HG02943 (cell line): Measurements from ENCODE around the gene CCDC142.

ENCODE experiments used
- ATAC-seq: cut with Tn5 transposase; IDR thresholded peaks from one replicate; pipeline ENCODE4 v1.9.1; 2021; ENCODE audit warnings: mild to moderate bottlenecking, low read depth, moderate library complexity; ENCODE audit not compliant: unreplicated experiment

CCDC142 gene

DNA sequence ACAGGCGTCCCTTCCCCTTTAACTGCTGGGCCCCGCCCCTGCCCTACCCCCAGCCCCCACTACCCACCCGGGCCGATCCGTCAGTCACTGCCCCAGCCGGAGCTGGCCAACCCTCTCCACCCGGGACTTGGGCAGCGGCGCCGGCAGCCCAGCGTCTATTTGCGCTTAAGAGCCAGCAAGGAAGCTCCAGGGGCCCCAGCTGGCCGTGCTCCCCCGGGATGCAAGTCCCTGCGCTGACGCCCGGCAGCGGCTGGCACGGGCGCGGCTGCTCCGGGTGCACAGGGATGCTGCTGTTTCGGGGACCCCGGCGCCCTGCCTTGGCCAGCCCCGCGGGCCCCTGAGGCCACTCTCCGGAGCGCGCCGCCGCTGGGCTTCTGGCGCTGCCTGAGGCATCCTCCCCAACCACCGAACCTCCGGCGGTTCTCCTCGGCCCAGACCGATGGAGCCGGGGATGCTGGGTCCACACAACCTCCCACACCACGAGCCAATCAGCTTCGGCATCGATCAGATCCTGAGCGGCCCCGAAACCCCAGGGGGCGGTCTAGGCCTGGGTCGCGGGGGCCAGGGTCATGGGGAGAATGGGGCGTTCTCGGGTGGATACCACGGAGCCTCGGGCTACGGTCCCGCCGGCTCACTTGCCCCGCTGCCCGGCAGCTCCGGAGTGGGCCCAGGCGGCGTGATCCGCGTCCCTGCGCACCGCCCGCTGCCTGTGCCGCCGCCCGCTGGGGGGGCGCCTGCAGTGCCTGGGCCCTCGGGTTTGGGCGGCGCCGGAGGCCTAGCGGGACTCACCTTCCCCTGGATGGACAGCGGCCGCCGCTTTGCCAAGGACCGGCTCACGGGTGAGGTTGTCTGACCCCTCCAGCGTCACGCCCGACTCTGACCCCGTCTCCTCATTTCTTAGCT lies 31.8 kb upstream of the CCDC142 start, which contains the start of gene TLX2:
TLX2 (plus strand) TSS at position 83 of the 903 bp plus-strand sequence; CDS start at position 440, 357 bp downstream.
- ATAC-seq: no peak

DNA sequence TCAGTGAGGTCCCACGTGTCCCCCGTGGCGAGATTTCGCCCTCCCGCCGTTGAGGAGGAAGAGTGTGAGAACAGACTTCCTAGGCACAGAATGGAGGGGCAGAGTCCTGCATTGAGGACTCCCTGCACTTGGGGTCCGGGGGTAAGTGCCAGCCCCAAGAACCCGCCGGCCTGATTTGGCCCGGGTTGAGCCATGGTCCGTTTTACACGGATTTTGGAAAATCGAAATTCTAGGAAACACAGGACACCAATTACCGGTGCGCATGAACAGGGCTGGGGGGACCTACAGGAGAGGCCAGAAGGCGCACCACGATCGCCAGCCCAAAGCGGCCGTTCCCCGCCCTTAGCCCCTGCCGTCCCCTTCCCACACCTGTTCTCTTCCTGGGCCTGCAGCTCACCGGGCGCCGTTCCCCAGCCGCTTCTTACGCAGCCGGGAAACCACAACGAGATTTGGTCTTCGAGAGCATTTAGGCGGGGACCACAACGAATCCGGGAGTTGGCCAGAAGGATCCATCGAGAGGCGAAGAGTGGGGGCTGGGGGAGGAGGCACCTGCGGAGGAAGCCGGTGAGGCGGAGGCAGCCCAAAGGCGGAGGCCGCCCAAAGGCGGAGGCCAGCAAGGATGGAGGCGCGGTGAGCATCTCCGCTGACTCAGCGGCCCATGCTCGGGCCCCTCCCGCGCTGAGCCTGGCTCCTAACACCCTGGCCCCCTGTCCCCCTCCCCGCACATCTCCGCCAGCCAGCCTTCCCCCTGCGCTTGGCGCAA lies 31.0 kb upstream of the CCDC142 start:
- ATAC-seq: no peak

DNA sequence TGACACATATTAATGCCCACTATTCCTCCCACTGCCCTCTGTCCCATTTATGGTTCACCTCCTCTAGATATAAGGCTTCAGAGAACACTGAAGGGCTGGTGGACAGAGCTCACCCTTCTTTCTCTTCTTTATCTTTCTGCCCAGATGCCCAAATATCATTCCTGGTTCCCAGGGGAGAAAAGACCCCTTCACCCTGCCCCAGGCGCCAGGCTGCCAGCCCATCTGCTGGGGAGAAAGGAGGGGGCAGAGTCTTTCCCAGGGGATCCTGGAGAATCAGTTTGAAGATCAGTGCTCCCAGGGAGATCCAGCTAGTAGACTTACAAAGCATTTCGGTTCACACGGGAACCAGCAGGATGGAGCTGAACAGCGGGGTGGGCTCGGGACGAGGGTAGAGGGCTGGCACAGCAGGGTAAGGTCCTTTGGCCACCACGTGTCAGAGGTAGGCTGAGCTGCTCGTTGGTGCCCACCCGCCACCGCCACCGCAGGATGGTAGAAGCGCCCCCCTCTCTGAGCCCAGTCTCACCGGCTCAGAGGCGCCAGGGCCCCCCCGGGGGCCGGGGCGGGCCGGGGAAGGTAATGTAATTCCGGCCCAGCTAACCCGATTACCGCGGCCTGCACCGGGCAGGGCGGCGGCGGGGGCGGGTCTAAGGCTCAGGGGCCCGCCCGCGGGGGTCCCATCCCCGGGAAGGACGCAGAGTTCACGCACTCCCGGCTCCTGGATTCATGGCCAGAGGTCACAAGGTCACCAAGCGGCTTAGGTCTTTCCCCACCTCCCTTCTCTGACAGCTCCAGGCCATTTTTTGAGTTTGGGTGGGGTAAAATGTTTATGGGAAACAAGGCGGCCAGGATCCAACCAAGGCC lies 30.2 kb upstream of the CCDC142 start:
- ATAC-seq: no peak

DNA sequence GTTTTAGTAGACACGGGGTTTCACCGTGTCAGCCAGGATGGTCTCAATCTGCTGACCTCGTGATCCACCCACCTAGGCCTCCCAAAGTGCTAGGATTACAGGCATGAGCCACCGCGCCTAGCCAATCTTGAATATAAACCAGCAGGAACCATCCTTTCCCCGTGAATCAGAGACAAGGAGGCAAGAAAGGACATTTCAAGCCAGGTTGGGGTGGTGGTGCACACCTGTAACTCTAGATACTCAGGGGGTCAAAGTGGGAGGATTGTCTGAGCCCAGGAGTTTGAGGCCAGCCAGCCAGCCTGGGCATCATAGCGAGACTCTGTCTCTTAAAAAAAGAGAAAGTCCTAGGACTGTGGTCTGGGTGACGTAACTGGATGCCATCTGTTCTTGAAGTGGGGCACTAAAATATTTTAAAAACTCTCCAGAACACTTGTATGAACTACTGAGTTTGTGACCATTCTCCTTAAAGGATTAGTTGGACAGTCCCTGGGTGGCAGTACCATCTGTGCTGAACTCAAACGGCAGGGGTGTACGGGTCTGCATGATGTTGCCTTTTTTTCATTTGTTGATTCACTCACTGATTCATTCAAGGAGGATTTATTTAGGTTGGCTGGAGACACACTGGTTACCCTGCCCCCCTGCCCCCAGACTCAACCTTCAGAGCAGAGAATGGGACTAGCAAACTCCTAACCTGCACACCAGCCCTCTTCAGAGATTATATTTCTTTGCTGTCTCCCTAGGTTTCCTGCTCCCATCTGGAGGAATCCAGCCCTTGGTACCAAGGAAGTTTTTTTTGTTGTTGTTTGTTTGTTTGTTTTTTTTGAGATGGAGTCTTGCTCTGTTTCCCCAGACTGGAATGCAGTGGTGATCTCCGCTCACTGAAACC lies 28.5 kb upstream of the CCDC142 start:
- ATAC-seq: no peak

DNA sequence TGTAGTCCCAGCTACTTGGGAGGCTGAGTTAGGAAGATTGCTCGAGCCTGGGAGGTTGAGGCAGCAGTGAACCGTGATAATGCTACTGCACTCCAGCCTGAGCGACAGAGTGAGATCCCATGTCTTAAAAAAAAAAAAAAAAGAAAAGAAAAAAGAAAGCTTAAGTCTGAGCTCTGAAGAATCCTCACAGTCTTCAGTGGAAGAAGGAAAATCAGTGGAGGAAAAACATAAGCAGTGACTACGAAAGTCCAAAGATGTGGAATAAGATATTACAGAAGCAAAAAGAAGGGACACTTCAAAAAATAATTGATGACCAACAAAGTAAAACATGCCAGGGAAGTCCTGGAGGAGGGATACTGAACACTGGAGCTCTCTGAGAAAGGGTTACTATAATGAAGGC lies 27.5 kb upstream of the CCDC142 start:
- no peak for ATAC-seq

DNA sequence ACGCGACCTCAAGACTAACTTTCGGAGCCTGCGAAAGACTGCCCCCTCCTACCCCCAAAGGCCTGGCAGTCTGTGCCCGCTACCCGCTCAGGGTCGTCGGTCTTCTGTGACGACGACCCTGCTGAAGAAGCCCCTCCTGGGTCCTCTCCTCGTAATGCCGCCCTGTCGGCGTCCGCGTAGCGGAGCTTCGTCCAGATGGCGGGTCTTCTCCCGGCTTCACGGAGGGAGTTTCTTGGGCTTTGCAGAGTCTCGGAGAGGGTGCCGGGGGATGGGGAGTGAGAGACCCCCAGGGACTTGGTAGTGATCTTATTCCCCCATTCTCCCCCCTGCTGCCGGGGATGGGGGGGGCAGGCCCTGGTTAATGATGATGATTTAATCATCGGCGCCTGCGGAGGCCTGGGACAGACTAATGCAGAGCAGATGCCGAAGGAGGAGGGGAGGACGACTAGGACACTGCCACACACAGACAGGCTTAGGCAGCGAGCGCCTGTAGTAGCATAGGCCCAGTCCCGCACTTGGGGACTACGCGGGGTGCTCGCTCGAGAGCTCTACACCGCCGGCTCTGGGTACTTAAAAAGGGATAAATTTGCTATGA lies 25.2 kb upstream of the CCDC142 start:
- ATAC-seq: peak; percentile 10

DNA sequence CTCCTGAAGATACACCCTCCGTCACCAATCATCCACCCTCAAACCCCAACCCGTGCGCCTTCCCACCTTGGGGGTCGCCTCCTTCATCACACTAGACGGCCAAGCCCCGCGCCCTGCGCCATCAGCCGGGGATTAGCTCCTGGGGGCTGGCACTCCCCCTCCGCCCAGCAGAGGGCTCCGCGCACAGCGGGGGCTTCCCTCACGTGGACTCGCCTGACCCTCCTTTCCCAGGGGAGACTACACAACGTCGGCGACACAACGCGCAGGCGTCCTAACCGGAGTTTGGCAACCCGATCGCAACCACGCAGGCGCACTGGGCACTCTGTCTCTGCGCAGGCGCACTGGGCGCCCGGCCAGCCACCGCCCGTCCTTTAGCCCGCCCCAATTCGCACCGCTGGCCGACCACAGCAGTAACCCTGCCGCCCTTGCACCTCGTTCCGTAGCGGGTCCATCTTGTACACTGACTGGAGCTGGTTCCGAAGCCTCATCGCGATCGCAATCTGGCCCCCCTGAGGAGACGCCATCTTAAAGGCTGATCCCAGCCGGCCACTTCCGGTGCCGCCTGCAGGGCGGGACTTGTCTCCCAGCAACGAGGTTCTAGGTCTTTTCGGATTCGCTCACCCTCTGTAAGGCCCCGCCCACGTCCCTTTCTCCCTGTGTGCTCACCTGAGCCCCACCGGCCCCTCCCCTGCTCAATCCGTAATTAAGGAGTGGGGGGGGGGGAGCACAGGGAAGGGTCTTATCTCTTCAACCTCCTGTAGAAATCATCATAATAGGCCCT lies 24.5 kb upstream of the CCDC142 start, which contains the start of gene PCGF1:
PCGF1 (minus strand) TSS at position 551 of the 781 bp plus-strand sequence; CDS start at position 524, 27 bp downstream.
- peak; percentile 86 for ATAC-seq

DNA sequence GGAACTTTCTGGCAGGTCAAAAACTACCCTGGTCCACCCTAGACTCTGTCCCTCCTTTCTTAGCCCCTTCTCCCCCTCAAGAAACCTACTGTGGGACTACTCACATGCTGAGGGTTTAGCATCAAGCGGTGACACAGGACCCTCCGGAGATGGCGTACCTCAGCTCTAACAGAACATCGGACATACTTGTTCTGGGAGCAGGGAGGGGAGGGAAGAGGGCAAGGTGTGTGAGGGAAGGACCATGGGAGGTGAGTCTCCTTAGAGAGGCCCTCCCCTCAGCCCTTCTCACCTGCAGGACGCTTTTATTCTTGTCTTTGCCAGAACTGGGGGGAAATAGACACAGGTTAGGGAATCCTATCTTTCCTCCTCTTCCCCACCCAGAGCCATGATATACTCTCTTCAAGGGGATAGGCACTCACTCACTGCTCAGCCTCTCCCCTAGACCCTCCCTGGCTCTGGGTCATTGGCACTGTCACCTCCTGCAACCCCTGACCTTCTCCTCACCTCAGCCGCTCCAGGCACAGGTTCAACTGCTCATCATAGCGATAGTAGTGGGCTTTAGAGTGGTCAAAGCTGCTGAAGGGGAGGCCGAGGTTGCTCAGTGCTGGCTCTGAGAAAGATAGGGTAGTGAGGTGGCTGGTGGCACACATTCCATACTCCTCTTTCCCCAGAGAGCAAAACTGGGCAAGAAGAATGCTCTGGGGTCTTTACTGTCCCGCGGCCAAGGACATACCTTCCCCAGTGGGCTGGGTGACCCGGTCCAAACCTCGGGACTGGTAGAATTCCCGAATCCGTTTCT lies 22.8 kb upstream of the CCDC142 start:
- no peak for ATAC-seq

DNA sequence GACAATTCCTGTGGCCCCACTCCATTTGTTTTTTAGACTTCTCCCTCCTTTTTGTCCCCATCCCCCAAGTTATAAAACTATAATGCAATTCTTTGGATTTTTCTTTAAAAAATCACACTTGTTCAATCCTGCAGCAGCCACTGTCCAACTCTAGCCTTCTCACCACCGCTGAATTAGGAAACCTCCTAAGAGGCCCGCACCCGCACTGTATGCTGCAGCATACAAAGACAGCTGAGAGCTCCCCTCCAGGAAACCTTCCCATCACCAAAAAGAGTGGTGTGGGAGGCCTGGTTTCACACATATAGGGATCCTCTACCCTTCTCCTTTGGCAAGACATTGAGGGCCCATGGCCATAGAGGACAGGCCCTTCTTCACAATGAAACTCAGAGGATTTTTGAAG lies 21.8 kb upstream of the CCDC142 start:
- ATAC-seq: no peak

DNA sequence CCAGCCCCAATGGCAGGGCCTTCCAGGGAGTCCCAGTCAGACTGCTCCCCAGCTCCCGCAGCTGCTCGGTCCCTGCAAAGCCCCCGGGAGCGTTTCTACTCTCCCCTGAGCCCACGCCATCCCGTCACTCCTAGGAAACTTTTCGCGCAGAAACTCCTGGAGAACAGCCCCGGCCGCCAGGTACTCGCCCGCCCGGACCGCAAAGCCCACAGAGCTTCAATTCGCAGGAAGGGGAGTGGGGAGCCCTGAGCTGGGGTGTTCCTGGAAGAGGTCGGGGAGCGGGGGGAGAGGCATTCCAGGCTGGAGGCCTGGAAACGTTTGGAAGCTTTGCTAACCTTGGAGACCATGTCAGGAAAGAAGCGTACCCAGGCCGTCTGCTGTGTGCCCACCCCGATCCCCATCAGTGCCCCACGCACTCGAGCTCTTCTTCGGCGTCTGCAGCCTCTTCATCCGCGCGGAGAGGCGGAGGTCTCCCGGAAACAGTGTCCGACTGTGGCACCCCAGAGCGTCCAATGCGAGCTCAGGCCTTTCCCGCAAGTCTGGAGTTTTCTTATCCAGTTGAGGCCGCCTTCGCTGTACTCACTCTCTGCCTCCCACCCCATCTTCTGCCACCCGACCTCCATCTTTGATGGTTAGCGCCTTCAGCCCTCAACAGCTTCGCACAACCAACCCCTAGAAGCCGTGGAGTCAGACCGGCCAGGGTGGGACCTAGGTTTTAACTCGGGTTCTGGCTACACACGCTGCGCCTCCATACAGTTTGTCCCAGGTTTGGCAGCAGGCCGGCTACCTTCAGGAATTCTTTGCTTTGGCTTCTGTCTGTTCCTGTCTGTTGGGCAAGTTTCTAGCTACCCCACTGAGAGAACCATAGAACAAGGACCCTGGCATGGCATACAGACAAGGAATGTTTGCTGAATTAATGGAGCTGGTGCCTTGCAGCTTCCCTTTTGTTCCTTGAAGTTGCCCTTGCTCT lies 21.0 kb upstream of the CCDC142 start:
- ATAC-seq: no peak

DNA sequence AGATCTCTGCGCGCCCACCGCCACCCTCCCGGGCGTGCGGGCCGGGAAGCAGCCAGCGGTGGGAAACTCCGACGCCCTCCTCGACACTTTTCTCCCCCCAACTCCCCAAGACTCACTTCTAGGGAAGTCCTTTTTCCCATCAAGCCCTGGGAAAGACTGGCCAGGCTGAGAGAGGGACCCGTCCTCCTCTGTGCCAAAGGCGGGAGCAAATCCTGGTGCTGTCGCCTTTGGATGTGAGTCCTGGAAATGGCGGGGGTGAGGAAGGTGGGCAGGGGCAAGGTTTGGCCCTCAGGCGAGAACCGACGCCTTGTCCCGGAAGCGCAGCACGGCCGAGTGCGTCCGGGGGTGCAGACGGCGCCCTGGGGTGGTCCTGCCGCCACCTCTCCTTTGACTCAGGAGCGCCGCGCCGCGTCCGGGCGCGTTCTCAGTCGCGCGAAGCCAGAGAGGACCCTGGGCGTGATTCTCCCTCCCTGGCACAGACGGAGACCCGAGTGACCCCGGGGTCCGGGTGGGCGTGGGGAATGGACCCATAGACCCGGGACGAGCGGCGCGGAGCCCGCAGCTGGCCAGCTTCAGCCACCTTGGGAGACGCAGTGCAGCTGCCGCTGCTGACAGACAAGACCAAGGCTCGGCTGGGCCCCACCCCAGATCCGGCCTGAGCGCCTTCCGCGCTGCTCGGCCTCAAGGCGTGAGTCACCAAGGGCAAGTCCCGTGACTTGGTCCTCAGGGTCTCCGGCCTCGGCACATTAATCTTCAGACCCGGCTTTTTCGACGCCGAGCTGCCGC lies 20.1 kb upstream of the CCDC142 start:
- no peak for ATAC-seq

DNA sequence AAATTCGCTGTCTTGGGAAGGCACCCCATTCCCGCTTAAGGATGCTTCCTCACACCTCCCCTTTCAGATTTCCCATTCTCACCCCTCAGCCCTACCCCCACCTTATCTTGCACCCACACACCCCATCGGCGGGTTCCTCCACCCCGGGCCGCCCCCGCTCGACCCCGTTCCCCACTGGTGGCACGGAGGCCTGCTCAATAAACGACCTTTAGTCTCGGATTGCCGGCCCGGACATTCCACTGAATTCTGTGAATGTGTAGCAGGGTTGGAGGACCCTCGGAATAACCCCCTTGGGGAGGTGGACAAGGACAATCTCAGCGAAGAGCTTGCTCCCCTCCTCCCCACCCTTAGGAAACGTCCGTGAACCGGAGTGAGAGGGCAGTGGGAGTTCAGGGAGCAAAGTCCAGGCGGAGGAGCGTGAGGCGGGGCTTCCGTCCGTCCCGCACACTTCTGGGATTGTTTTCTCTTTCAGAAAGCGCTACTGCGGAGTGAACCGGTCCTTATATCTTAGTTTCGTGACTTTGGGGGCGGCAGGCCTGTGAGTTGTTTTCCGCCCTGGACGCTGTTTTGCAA lies 19.4 kb upstream of the CCDC142 start:
- no peak for ATAC-seq

DNA sequence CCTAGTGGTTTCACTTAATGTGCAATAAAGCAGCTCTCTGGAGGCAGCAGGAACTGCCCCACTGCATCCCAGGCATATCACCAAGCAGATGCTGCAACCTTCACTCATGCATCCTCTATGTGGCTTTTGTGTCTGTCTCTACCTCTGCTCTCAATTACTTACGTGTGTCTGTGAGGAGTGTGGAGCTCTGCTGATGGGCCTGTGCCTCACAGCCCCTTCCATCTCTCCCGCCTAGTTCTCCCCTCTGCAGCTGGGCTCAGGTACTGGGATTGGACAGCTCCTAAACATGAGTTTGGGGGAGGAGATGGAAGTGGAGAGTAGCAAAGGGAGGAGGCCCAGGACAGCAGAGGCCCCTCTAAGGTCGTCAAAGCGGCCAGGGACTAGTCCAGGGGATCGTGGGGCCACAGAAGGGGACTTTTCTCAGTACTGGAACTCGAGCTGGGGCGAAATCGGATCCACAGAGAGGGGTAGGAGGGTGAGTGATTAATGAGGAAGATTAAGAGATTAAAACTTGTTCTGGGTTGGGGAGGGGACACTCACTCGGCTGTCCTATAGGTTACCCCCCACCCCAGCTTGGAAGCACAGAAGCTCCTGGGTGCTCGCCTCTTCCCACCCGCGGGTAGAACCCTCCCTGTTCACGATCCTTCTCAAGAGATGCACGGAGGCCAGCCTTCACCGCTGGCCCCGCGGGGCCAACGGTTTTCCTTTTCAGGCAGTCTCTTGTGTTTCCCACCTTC lies 18.7 kb upstream of the CCDC142 start:
- ATAC-seq: no peak

DNA sequence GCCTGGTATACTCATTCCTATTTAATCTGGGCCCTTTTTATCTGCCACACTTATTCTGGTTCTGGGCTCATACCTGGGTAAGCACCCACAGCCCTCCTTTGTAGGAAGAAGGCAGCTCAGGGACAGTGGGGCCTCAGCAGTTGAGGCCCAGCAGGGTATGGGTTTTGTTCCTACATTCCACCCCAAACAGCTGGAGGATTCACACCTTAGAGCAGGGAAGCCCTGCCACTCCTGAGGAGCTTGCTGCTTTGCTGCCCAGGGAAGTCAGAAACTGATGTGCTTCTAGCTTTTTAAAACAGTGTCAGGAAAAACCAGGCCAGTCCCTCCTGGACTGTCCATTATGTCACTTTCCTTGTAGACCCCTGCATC lies 17.8 kb upstream of the CCDC142 start:
- ATAC-seq: no peak
